HG02885 (cell line): Measurements from ENCODE around the gene APPBP2.
"Not testable (repeated sequence)": the region's sequence is repeated elsewhere in the genome, so short reads cannot be mapped to it uniquely, and the experiment has no call there.

Experiments
- ATAC-seq: cut with Tn5 transposase; IDR thresholded peaks from one replicate; pipeline ENCODE4 v1.9.1; 2021; ENCODE audit warnings: mild to moderate bottlenecking; ENCODE audit not compliant: unreplicated experiment, poor library complexity

The APPBP2 gene

DNA sequence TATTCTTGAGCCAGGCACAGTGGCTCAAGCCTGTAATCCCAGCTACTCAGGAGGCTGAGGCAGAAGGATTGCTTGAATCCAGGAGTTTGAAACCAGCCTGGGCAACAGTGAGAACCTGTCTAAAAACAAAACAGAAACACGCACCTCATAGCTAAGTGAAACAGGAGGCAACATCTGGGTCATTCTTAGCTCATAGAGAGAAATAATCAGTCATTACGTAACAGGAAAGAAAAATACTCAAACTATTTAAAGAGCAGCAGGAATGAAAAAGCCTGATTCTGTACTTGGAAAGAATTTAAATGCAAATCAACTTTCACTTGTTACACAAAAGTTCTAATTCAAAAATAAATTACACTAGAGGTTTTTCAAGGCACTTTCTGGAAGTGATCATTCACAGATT lies 86.5 kb downstream of the APPBP2 start:
- ATAC-seq = no peak

DNA sequence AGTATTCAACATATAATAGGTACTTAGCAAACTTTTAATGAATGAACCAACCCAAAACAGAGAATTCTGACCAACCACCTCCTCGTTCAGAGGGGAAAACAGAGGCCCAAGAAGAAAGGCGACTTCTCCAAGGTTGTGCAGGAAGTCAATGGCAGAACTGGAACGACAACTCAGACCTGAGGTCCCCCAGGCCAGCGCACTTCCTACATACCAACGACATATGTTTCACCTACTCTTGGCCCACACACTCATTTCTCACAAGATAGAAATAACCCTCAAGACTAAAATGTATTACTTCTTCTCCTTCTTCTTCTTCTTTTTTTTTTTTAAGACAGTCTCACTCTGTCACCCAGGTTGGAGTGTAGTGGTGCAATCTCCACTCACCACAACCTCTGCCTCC lies 89.4 kb downstream of the APPBP2 start:
- ATAC-seq = no peak

DNA sequence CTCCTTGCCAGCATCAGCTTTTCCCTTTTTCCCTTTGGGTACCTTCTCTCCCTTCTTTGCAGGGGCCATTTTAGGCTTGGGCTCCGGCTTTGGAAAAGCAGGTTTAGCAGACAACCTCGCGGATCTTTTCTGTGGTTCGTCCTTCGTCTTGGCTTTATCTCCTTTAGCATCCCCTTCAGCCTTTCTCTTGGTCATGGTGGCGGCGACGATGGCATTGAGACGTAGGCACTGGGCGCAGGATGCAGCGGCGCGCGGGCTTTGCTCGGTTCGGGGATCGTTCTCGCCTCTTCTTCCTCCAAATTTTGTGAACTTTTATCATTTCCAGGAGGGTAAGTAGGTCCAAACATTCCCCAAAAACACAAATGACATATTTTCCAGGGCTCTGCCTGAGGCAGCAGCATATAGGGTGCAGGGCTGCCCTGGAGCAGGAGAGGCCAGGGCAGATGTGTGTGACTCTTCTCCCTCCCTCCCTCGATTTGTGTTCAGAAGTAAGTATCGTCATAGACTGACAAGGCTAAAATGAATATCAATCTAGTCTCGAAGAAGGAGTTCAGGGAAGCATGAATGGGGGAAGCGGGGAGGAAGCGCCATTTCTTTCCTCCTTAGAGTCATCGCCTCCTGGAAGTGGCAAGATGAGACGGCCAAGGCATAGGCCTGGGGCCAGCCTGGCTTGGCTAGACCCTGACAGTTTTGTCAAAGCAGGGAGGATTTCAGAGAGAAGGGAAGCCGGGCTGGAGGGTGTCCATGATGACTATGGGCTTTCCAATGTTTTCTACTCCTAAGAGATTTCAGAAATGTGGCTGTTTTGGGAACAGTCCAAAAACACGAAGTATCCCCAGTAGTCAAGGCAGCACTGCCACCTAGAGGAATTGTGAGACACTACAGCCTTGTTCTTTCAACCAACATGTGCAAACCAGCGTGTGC lies 90.5 kb downstream of the APPBP2 start:
- ATAC-seq = no peak

DNA sequence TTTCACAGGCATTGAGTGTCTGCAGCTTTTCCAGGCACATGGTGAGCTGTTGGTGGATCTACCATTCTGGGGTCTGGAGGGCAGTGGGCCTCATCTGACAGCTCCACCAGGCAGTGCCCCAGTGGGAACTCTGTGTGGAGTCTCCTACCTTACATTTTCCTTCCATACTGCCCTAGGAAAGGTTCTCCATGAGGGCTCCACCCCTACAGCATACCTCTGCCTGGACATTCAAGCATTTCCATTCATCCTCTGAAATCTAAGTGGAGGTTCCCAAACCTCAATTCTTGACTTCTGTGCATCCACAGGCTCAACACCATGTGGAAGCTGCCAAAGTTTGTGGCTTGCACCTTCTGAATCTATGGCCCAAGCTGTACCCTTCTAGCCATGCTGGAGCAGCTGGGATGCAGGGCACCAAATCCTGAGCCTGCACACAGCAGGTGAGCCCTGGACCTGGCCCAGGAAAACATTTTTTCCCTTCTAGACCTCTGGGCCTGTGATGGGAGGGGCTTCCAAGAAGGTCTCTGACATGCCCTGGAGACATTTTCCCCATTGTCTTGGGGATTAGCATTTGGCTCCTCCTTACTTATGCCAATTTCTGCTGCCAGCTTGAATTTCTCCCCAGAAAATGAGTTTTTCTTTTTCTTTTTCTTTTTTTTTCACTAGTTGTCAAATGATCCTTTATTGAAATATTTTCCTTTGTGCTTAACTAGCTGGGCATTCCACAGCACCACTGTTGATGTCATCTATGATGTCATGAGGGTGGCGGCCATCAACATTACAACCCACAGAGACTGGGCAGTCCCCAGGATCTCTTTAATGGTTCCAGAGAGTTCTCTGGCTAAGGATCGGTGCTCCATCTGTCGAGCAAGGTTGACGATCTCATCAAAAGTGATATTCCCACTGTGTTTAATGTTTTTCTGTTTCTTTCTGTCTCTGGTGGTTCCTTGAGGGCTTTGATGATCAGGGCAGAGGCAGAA lies 92.7 kb downstream of the APPBP2 start:
- ATAC-seq = not testable (repeated sequence)

DNA sequence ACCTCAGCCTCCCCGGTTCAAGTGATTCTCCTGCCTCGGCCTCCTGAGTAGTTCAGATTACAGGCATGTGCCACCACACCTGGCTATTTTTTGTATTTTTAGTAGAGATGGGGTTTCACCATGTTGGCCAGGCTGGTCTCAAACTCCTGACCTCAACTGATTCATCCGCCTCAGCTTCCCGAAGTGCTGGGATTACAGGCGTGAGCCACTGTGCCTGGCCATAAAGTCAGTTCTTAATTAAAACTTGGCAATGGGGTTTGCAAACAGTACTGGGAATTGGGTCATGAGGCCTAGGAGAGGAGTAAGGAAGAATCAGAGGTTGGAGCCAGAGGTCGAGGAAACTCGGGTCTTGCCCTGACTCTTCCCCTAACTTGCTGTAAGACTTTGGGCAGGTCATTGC lies 95.5 kb downstream of the APPBP2 start:
- ATAC-seq = not testable (repeated sequence)

DNA sequence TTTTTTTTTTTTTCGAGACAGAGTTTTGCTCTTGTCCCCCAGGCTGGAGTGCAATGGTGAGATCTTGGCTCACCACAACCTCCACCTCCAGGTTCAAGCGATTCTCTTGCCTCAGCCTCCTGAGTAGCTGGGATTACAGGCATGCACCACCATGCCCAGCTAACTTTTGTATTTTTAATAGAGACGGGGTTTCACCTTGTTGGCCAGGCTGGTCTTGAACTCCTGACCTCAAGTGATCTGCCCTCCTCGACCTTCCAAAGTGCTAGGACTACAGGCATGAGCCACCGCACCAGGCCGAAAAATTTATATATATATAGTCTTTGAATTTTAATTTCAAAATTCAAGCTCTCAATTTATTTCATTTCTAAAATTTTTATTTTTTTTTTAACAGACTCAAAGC lies 97.6 kb downstream of the APPBP2 start:
- not testable (repeated sequence) for ATAC-seq

DNA sequence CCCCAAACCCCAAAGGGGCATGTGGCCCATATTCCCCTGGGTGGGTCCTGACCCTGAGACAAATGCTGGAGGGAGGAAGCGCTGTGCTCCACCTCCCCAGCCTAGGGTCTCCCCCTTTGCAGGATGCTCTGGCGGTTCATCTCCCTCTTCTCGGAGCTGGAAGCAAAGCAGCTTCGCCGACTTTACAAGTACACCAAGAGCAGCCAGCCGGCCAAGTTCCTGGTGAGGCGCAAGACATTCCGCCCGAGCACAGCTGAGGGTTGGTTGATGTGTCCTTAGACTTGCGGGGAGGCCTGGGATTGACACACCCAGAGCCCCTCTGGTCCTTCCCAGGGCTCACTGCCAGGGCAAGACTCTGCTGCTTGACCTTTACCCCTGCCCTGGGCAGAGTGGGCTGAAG lies 99.4 kb downstream of the APPBP2 start:
- no peak for ATAC-seq

DNA sequence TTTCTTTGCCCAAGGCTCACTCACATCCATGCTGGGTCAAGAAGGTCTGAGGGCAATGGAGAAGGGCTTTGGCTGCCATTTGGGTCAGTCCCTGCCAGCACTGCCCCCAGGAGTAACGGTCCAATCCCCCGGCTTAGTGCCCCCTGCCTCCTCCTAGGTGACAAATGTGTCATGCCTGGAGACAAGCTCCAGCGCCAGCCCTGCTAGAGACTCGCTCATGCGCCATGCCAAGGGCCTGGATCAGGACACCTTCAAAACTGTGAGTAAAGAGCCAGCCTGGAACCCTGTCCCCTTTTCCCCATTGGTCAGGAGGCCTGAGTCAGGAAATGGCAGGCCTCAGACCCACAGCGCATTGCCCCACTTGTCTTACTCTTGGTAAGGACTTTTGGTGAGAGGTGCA lies 100.4 kb downstream of the APPBP2 start:
- ATAC-seq = no peak

DNA sequence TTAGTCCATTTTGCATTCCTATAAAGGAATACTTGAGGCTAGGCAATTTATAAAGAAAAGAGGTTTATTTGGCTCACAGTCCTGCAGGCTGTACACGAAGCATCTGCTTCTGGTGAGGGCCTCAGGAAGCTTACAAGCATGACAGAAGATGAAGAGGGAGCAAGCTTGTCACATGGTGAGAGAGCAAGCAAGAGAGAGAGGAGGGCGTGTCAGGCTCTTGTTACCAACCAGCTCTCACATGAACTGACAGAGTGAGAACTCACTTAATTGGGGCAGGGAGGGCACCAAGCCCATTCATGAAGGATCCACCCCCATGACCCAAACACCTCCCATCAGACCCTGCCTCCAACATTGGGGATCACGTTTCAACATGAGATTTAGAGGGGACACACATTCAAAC lies 102.2 kb downstream of the APPBP2 start:
- no peak for ATAC-seq

DNA sequence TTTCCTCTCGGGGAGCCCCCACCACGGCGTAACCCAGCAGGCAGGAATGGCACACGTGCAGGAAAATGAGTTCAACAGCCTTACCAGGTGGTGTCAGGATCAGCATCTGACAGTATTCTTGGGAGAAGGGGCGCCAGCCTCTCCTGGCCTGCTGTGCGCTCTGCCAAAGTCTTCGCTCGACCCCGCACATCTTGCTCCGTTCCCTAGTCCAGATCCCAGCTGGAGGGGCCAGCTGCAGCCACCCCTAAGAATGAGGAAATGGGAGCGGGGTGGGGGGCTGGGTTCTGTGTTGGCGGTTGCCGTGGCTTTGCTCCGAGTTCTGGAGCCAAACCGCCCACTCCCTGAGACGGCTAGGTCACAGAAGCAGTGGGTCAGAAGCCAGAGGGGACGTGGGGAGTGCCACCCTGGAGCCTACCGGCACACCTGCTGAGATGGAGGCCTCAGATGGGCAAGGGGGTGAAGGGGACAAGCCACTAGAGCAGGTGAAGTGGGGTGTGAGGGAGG lies 103.8 kb downstream of the APPBP2 start, which contains the start of gene CHCT1:
TSS of gene CHCT1 (plus strand) at position 328 of the 504 bp plus-strand sequence. CDS start at position 432, 104 bp downstream.
- no peak for ATAC-seq

DNA sequence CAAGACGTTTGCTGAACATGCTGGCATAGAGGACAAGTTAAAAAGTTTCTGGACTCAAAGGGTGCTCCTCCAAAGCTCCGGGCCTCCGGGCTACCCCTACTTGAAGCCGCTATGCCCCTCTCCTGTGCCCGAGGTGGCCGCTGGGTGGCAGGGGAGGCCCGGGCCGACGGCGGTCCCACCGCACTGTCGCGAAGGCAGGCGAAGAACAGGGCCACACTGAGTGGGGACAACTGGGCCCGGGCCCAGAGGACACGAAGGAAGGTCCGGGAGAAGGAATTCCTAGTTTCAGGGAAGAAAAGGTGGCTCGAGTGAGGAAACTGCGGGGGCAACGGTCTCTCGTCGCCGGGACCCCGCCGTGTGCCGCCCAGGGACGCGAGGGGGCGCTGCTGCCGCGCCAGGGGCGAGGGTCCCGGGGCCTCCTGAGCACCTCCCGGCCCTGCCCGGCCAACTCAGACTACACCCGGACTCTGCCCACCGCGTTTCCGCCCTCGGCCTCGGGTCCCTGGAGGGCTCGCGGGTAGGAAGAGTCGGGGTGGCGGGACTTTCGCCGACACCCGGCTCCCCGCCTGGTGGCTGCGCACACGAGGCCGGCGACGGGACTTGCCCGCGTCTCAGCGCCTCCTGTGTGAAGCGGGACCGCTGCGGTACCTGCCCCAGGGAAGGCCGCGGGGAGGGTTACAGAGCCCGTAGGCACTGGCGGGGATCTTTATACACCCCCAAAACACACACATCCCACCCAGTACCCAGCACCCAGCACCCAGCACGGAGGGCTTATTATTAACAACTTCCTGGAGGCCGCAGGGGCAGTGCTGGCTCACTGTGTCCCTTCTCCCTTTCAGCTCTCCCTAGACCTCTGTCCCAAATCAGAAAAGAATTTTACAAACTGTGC lies 104.5 kb downstream of the APPBP2 start:
- ATAC-seq = peak; percentile 85

DNA sequence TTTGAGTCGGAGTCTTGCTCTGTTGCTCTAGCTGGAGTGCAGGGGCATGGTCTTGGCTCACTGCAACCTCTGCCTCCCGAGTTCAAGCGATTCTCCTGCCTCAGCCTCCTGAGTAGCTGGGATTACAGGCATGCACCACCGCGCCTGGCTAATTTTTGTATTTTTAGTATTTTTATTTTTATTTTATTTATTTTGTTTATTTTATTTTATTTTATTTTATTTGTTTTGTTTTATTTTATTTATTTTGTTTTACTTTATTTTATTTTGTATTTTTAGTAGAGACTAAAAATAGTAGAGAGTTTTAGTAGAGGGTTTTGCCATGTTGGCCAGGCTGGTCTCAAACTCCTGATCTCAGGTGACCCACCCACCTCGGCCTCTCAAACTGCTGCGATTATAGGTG lies 106.2 kb downstream of the APPBP2 start:
- ATAC-seq = not testable (repeated sequence)

DNA sequence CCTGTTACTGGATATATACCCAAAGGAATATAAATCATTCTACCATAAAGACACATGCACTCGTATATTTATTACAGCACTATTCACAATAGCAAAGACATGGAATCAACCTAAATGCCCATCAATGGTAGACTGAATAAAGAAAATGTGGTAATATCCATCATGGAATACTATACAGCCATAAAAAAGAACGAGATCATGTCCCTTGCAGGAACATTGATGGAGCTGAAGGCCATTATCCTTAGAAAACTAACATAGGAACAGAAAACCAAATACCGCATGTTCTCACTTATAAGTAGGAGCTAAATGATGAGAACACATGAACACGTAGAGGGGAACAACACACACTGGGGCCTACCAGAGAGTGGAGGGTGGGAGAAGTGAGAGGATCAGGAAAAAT lies 107.0 kb downstream of the APPBP2 start:
- ATAC-seq = not testable (repeated sequence)

DNA sequence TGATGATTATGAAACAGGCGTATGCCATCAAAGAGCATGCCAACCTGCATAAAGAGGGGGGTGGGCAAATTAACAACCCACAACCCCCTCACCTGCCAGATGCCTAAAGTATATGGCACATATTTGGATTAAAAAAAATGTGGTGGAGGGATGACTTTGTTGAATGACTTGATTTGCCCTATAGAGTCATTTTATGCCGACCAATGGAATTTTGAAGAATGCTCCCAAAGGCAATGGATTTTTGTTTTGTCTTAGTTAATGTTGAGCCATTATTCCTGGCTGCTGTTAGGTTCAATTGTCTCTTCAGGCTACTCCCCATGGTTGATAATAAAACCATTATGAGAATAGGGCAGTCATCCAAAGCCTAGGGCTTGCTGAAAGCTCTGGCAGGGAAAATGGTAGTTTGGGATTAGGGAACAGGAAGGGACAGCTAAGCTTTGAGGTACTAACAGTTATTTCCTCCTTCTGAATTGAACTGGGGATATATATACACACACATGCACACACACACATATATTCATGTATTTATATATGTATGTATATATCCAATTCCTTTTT lies 109.6 kb downstream of the APPBP2 start:
- no peak for ATAC-seq

DNA sequence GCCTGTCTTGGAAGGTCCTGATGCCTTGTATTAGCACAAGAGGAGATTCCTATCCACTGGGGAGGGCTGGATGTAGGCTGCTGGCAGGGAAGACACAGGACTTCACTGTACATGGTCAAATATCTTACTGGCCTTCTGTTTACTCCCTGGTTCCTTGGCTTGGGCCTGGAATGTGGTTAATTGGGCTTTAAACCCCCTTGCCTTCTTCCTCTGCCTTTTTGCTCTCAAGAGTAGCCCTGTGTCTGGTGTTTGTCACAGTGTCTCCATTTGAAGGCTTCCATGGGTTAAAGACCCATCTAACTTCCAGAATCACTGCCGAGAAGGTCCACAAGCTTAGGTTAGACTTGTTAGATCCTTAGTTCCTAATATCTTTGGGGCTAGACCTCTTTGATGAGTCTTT lies 110.9 kb downstream of the APPBP2 start:
- no peak for ATAC-seq

DNA sequence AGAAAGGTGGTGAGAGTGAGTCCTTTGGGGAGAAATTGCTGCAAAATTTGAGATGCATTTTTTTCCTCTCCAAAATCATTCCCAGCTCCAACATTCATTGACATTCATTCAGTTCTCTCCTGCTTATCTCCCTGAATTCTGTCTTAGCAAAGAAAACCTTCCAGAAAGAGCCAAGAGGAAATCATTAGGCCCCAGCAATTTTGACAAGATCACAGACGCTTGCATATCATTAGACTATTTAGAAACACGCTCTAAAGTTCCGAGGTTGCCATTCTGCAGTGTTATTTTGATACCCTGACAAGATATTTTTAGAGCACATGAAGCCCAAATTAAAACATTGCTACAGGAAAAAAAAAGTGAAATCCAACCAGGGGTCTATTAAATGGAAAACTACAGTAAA lies 113.3 kb downstream of the APPBP2 start:
- no peak for ATAC-seq

DNA sequence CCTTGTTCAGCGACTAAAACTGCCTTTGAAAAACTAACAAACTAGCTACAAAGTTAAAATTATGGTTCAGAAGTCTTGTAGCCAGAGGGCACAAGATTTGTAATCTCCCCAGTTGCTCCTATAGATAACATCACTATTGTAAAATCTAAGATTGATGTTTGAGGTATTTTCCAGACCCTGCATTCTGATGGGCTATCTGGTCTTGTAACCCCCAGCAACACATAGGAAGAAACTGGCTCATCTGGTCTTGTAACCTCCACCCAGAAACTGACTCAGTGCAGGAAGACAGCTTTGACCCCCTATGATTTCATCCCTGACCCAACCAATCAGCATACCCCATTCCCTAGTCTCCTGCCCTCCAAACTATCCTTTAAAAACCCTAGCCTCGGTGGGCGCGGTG lies 116.0 kb downstream of the APPBP2 start:
- no peak for ATAC-seq

DNA sequence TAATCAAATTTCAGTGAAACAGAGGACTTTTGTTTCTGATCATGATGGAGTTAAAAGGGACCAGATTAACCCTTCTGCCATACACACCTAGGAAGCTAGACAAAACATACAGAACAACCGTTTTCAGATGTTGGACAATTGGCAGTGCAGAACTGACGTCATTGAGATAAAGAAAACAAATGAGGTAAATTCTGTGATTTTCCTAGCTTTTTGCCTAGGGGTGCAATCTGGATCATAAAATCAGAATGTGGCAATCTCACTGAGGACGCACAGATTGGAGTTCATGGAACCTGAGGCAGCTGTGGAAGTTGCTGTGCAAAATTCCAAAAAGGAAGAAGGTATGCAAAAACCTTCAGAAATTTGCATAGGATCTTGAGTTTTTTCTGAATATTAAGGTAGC lies 119.2 kb downstream of the APPBP2 start:
- no peak for ATAC-seq

DNA sequence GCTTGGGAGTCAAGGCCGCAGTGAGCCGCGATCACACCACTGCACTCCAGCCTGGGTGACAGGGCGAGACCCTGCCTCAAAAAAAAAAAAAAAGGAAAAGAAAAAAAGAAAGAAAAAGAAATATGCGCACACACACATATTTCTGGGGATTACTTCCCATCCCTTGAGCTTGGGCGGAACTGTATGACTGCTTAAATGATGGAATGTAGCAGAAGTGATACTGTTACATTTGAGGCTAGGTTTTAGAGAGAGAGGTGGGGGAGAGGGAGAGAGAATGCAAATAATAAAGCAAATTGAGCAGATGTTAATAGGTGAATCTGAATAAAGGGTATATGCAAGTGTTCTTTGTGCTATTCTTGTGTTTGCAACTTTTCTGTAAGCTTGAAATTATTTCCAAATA lies 122.1 kb downstream of the APPBP2 start:
- no peak for ATAC-seq

DNA sequence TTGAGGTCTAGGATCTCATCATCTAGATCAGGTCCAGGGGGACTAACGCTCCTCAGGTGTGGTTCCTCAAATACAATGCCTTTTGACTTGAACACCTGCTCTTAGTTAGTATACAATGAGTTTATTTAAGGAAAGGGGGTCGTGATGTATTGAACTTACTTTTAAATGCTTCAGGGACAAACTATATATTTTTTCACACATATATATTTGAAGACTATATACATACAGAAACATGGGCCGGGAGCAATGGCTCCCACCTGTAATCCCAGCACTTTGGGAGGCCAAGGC lies 122.6 kb downstream of the APPBP2 start:
- ATAC-seq = no peak
